ENCODE measurements around the gene CEBPG.

CEBPG gene

GRCh38 chr19:33405553-33406461, 32.3 kb downstream of the CEBPG start:
- H3K4me1 ChIP-seq (ENCODE audit: low read depth, poor library complexity, severe bottlenecking): no peaks in the 10 kb centered on the region
- no peak overlapping the region for H3K9ac ChIP-seq
- no peak overlapping the region for H3K4me2 ChIP-seq
- H3K4me3 ChIP-seq (IDR thresholded peaks at IDR 0.05; ENCODE audit: insufficient read depth, low read depth, low read length): no peak overlapping the region
- H3K36me3 ChIP-seq (ENCODE audit: insufficient read depth): no peaks in the 10 kb centered on the region
- no peak overlapping the region for H3K27ac ChIP-seq
- H4K20me1 ChIP-seq (ENCODE audit: insufficient read depth): no peaks in the 10 kb centered on the region
- TF ChIP-seq CTCF (conservative IDR thresholded peaks at IDR 0.05; ENCODE audit: low read depth, low read length): no peak
- H3K79me2 ChIP-seq (ENCODE audit: insufficient read depth, low read depth): no peaks in the 10 kb centered on the region
- H3K27me3 ChIP-seq (ENCODE audit: insufficient read depth, low read depth): no peaks in the 10 kb centered on the region
- no peak overlapping the region for H2AFZ ChIP-seq (ENCODE audit: low read depth)

GRCh38 chr19:33406521-33407139, 33.1 kb downstream of the CEBPG start:
- Histone ChIP-seq H3K79me2 (ENCODE audit: insufficient read depth, low read depth) (no peaks in the 10 kb centered on the region), H3K36me3 (ENCODE audit: insufficient read depth) (no peaks in the 10 kb centered on the region), H4K20me1 (ENCODE audit: insufficient read depth) (no peaks in the 10 kb centered on the region), H3K4me2 (no peak overlapping the region), H3K9ac (no peak overlapping the region), H3K27me3 (ENCODE audit: insufficient read depth, low read depth) (no peaks in the 10 kb centered on the region), H3K27ac (no peak overlapping the region), H3K4me3 (IDR thresholded peaks at IDR 0.05; ENCODE audit: insufficient read depth, low read depth, low read length) (no peak overlapping the region), H3K4me1 (ENCODE audit: low read depth, poor library complexity, severe bottlenecking) (no peaks in the 10 kb centered on the region), H2AFZ (ENCODE audit: low read depth) (no peak overlapping the region)
- peak; percentile 89 for TF ChIP-seq CTCF (conservative IDR thresholded peaks at IDR 0.05; ENCODE audit: low read depth, low read length)

GRCh38 chr19:33407140-33407551, 33.6 kb downstream of the CEBPG start:
- Histone ChIP-seq H3K79me2 (ENCODE audit: insufficient read depth, low read depth) (no peaks in the 10 kb centered on the region), H3K4me2 (no peak overlapping the region), H3K36me3 (ENCODE audit: insufficient read depth) (no peaks in the 10 kb centered on the region), H3K9ac (no peak overlapping the region), H3K27ac (no peak overlapping the region), H3K4me1 (ENCODE audit: low read depth, poor library complexity, severe bottlenecking) (no peaks in the 10 kb centered on the region), H4K20me1 (ENCODE audit: insufficient read depth) (no peaks in the 10 kb centered on the region), H3K4me3 (IDR thresholded peaks at IDR 0.05; ENCODE audit: insufficient read depth, low read depth, low read length) (no peak overlapping the region), H2AFZ (ENCODE audit: low read depth) (no peak overlapping the region), H3K27me3 (ENCODE audit: insufficient read depth, low read depth) (no peaks in the 10 kb centered on the region)
- peak; percentile 54; the same call in 1 of the 2 replicates for TF ChIP-seq CTCF (conservative IDR thresholded peaks at IDR 0.05; ENCODE audit: low read depth, low read length)

- Histone ChIP-seq H2AFZ (ENCODE audit: low read depth) (no peak overlapping the region), H3K27ac (no peak overlapping the region), H3K27me3 (ENCODE audit: insufficient read depth, low read depth) (no peaks in the 10 kb centered on the region), H3K9ac (no peak overlapping the region), H3K4me2 (no peak overlapping the region), H3K36me3 (ENCODE audit: insufficient read depth) (no peaks in the 10 kb centered on the region), H3K79me2 (ENCODE audit: insufficient read depth, low read depth) (no peaks in the 10 kb centered on the region), H3K4me1 (ENCODE audit: low read depth, poor library complexity, severe bottlenecking) (no peaks in the 10 kb centered on the region), H3K4me3 (IDR thresholded peaks at IDR 0.05; ENCODE audit: insufficient read depth, low read depth, low read length) (no peak overlapping the region), H4K20me1 (ENCODE audit: insufficient read depth) (no peaks in the 10 kb centered on the region)
- no peak for TF ChIP-seq CTCF (conservative IDR thresholded peaks at IDR 0.05; ENCODE audit: low read depth, low read length)
These were observed 34.2 kb downstream of the CEBPG start for GRCh38 chr19:33407716-33408115.
